OCI-LY7 (cell line): ENCODE measurements around the gene C4B. TPM values are rescaled to one million over a fixed set of nuclear protein-coding genes. Genes with fewer than 3 reads are reported as not detected.

Experiments
- BruUV-seq: library from RNA; stranded (reverse); fragments of 400-500 nt; replicated peaks from 2 replicates; lab custom pipeline; 2021; lab: Mats Ljungman, UMichigan
- CTCF ChIA-PET: fragments of 300-600 bp; sonication (Branson Sonifier 250); formaldehyde crosslinking; loops from one replicate; lab custom pipeline; 2022; ENCODE audit warnings: antibody characterized with exemption; ENCODE audit not compliant: unreplicated experiment; lab: Charles Lee
- POLR2A ChIA-PET: fragments of 300-600 bp; sonication (Branson Sonifier 250); formaldehyde crosslinking; loops from one replicate; lab custom pipeline; 2022; ENCODE audit warnings: antibody characterized with exemption; lab: Charles Lee
- DNase-seq: peaks from one replicate; pipeline ENCODE4 v3.0.0-alpha.2; 2015; ENCODE audit warnings: low spot score
- H2AFZ ChIP-seq: fragments of 200-600 bp; sonication (generic), shearing (Covaris generic); 2 replicates; pipeline ENCODE4 v1.6.1; 2014; ENCODE audit warnings: mild to moderate bottlenecking, antibody characterized with exemption, low read length, moderate library complexity
- H3K27ac ChIP-seq: fragments of 200-600 bp; sonication (generic); 2 replicates; pipeline ENCODE4 v1.5.1; 2014; ENCODE audit warnings: mixed run types, low read depth, mild to moderate bottlenecking, moderate library complexity, low read length, inconsistent platforms; ENCODE audit not compliant: poor library complexity, severe bottlenecking
- H3K36me3 ChIP-seq: fragments of 200-600 bp; sonication (generic); 2 replicates; pipeline ENCODE4 v1.6.1; 2014; ENCODE audit warnings: mild to moderate bottlenecking, antibody characterized with exemption, low read length, moderate library complexity, mixed read lengths; ENCODE audit not compliant: insufficient read depth
- H3K4me1 ChIP-seq: fragments of 200-600 bp; sonication (generic); 2 replicates; pipeline ENCODE4 v1.5.1; 2014; ENCODE audit warnings: mild to moderate bottlenecking, low read length; ENCODE audit not compliant: insufficient read depth, poor library complexity, severe bottlenecking
- H3K4me2 ChIP-seq: fragments of 200-600 bp; sonication (generic); 2 replicates; pipeline ENCODE4 v1.6.1; 2014; ENCODE audit warnings: mild to moderate bottlenecking, low read length
- H3K4me3 ChIP-seq: fragments of 200-600 bp; sonication (generic); 2 replicates; pipeline ENCODE4 v1.5.1; 2014; ENCODE audit warnings: mild to moderate bottlenecking, low read depth, low read length; ENCODE audit not compliant: poor library complexity, severe bottlenecking
- H3K79me2 ChIP-seq: fragments of 200-600 bp; sonication (generic); 2 replicates; pipeline ENCODE4 v1.6.1; 2016; ENCODE audit warnings: low read depth, mild to moderate bottlenecking, low read length, moderate library complexity, mixed read lengths; ENCODE audit not compliant: insufficient read depth
- H3K9me2 ChIP-seq: fragments of 200-600 bp; sonication (generic); 2 replicates; pipeline ENCODE4 v1.6.1; 2016; ENCODE audit warnings: mild to moderate bottlenecking, low read length, mixed read lengths; ENCODE audit not compliant: insufficient read depth
- H3K9me3 ChIP-seq: fragments of 200-600 bp; sonication (generic); 2 replicates; pipeline ENCODE4 v1.6.1; 2014; ENCODE audit warnings: mild to moderate bottlenecking, mixed run types, low read length, mixed read lengths
- H4K20me1 ChIP-seq: fragments of 200-600 bp; sonication (generic); 2 replicates; pipeline ENCODE4 v1.6.1; 2014; ENCODE audit warnings: mild to moderate bottlenecking, antibody characterized with exemption, low read length, moderate library complexity, mixed read lengths; ENCODE audit not compliant: insufficient read depth
- EZH2phosphoT487 ChIP-seq: fragments of 200-600 bp; sonication (generic); IDR thresholded peaks from 2 replicates; pipeline ENCODE4 v1.6.1; 2018; ENCODE audit warnings: low read depth, borderline replicate concordance, mild to moderate bottlenecking, mixed run types, antibody characterized with exemption, low read length, moderate library complexity, mixed read lengths
- intact Hi-C: fragments of 100-400 bp; cut with micrococcal nuclease; formaldehyde crosslinking; loops from one replicate; pipeline ENCODE4 v1.10.0; 2022; ENCODE audit not compliant: unreplicated experiment
- total RNA-seq, 2 experiments: library from RNA; depleted of rRNA in 1 of 2; stranded (reverse); fragments of >200 nt in 1 of 2; shearing (Covaris generic) in 1 of 2; gene quantifications; 2 replicates each; pipeline ENCODE4 v1.2.3, GENCODE V29; 2014 to 2022
- TF ChIP-seq, protein P1 (sequence below): fragments of 200-600 bp; sonication (generic); conservative IDR thresholded peaks from 2 replicates; pipeline ENCODE4 v1.5.1; 2014; ENCODE audit warnings: mild to moderate bottlenecking, antibody characterized with exemption, low read length, moderate library complexity, mixed read lengths

The C4B gene
- total RNA-seq, 2 experiments from 2014 or later = 2.9 to 3.7 TPM

DNA sequence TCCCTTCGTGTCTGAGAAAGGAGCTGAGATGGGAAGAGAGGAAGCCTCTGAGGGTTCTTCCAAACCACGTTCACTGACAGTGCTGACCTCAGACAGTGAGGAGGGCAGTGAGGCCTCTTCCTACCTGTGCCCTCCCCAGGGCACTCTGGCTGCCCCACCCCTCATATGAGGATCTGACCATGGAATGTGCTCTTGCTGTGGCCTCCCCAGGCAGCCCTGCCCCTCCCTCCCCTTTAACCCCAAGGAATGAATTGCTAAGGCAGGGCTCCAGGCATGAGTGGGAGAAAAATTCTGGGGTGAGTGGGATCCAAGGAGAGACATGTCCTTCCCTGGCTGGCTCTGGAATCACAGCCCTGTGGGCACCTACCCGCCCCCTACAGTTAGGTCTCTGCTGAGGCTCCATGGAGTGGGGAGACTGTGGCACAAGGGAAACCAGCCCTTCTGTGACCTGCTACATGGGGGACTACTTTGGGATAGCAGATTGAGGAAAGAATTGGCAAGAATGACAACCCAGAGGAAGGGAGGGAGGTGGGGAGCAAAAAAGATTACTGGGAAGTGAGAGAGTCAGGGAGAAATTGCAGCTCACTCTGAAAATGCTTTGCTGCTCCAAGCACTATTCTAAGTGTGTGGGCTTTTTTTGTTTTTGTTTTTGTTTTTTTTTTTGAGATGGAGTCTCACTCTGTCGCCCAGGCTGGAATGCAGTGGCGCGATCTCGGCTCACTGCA is 65.1 kb downstream of the C4B start:
- Histone ChIP-seq H3K79me2 (no peaks in the 10 kb centered on the region), H3K4me2 (no peak overlapping the region), H3K9me3 (no peaks in the 10 kb centered on the region), H4K20me1 (no peaks in the 10 kb centered on the region), H3K27ac (no peak overlapping the region), H3K4me1 (no peaks in the 10 kb centered on the region), H3K4me3 (no peak overlapping the region), H3K36me3 (no peaks in the 10 kb centered on the region), H3K9me2 (no peaks in the 10 kb centered on the region), H2AFZ (no peak overlapping the region)
- ChIA-PET CTCF (no interaction called here), POLR2A (no interaction called here)
- DNase-seq = no peak
- intact Hi-C loops = no loop called here
- BruUV-seq = no TSS peak
- TF ChIP-seq, protein P1, sequence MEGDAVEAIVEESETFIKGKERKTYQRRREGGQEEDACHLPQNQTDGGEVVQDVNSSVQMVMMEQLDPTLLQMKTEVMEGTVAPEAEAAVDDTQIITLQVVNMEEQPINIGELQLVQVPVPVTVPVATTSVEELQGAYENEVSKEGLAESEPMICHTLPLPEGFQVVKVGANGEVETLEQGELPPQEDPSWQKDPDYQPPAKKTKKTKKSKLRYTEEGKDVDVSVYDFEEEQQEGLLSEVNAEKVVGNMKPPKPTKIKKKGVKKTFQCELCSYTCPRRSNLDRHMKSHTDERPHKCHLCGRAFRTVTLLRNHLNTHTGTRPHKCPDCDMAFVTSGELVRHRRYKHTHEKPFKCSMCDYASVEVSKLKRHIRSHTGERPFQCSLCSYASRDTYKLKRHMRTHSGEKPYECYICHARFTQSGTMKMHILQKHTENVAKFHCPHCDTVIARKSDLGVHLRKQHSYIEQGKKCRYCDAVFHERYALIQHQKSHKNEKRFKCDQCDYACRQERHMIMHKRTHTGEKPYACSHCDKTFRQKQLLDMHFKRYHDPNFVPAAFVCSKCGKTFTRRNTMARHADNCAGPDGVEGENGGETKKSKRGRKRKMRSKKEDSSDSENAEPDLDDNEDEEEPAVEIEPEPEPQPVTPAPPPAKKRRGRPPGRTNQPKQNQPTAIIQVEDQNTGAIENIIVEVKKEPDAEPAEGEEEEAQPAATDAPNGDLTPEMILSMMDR = no peak
- TF ChIP-seq EZH2phosphoT487 = no peak

DNA sequence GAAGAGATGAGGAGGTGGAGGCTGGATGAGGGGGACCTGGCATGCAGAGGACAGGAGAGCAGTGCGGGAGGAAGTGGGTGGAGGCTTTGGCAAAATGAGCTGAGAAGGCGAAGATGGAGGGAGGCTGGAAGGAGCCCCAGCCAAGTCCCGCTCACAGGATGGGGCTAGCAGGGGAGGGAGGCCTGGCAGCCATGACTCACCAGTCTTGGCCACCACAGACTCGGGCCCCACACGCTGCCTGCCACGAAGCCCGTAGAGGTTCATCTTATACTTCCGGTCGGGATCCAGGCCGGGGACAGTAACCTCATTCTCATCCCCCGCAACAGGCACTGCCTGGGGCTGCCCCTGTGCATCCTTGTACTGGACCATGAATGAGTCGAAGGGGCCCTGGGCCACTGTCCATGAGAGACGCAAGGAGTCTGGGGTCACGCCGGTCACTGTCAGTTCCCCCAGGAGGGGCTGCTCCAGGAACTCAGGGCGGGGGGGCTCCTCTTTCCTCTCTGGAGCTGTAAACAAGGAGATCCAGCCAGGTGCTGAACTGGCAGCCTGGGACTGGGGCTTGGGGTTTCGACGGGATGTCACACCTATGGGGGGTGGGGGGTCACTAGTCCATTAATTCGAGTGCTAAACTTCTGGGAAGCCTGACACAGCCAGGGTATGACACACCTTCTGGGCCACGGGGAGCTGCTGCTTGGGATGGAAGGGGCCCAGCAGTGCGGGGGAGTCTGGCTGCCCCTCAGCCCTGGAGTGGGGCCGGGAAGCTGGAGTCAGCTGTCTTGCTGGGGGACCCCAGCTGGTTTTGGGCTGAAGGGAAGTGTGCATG is 66.8 kb downstream of the C4B start:
- H2AFZ ChIP-seq = no peak overlapping the region
- no peaks in the 10 kb centered on the region for H3K4me1 ChIP-seq
- H3K4me2 ChIP-seq = no peak overlapping the region
- ChIA-PET POLR2A (no interaction called here), CTCF (no interaction called here)
- H3K79me2 ChIP-seq = no peaks in the 10 kb centered on the region
- no peak overlapping the region for H3K4me3 ChIP-seq
- no peaks in the 10 kb centered on the region for H4K20me1 ChIP-seq
- no TSS peak for BruUV-seq
- H3K9me3 ChIP-seq = no peaks in the 10 kb centered on the region
- no peak for TF ChIP-seq EZH2phosphoT487
- TF ChIP-seq, protein P1 = no peak
- no peaks in the 10 kb centered on the region for H3K36me3 ChIP-seq
- H3K9me2 ChIP-seq = no peaks in the 10 kb centered on the region
- intact Hi-C loops = no loop called here
- no peak overlapping the region for H3K27ac ChIP-seq
- DNase-seq = no peak
